NOMO-1 treated with dmso at 0.1 percent for 144 hours (cell line): ENCODE data around the gene ZNF681.
"Not testable (repeated sequence)": the region's sequence is repeated elsewhere in the genome, so short reads cannot be mapped to it uniquely, and the experiment has no call there.

Experiments
- DNase-seq: peaks from one replicate; lab custom pipeline; 2025; ENCODE audit not compliant: unreplicated experiment; lab: John Stamatoyannopoulos, UW

Gene ZNF681

GRCh38 chr19:23774106-23774505 is 15.4 kb upstream of the ZNF681 start:
- no peak for DNase-seq

- DNase-seq: no peak
Measured at GRCh38 chr19:23772675-23773063, 14.0 kb upstream of the ZNF681 start.

GRCh38 chr19:23771761-23772674 is 13.3 kb upstream of the ZNF681 start:
- DNase-seq: no peak

GRCh38 chr19:23771316-23771715 is 12.6 kb upstream of the ZNF681 start:
- DNase-seq: no peak

GRCh38 chr19:23770672-23771250 is 12.1 kb upstream of the ZNF681 start:
- no peak for DNase-seq

GRCh38 chr19:23769691-23770468 is 11.2 kb upstream of the ZNF681 start:
- no peak for DNase-seq

- DNase-seq: no peak
Measured at GRCh38 chr19:23766951-23767350, 8.3 kb upstream of the ZNF681 start.

- no peak for DNase-seq
Measured at GRCh38 chr19:23764781-23765180, 6.1 kb upstream of the ZNF681 start.

GRCh38 chr19:23762884-23763711 is 4.4 kb upstream of the ZNF681 start:
- no peak for DNase-seq

GRCh38 chr19:23762548-23762883 is 3.8 kb upstream of the ZNF681 start:
- DNase-seq: no peak

GRCh38 chr19:23760326-23760725 is 1.6 kb upstream of the ZNF681 start:
- not testable (repeated sequence) for DNase-seq

GRCh38 chr19:23743633-23744232 is 15.0 kb downstream of the ZNF681 start:
- not testable (repeated sequence) for DNase-seq

GRCh38 chr19:23730729-23731465 is 27.8 kb downstream of the ZNF681 start:
- DNase-seq: not testable (repeated sequence)

- not testable (repeated sequence) for DNase-seq
Measured at GRCh38 chr19:23724161-23724560, 34.5 kb downstream of the ZNF681 start.

GRCh38 chr19:23718802-23719201 is 39.9 kb downstream of the ZNF681 start:
- DNase-seq: no peak

- no peak for DNase-seq
Measured at GRCh38 chr19:23716792-23717191, 41.9 kb downstream of the ZNF681 start.

- DNase-seq: no peak
Measured at GRCh38 chr19:23709347-23709746, 49.3 kb downstream of the ZNF681 start.

- DNase-seq: no peak
Measured at GRCh38 chr19:23706657-23707056, 52.0 kb downstream of the ZNF681 start.

GRCh38 chr19:23699521-23699860 is 59.2 kb downstream of the ZNF681 start:
- DNase-seq: no peak
